AG04449 (cell line): Measurements from ENCODE around the gene METTL23.
"Not testable (repeated sequence)": the region's sequence is repeated elsewhere in the genome, so short reads cannot be mapped to it uniquely, and the experiment has no call there.

Experiments used
- CTCF ChIA-PET: fragments of 350-600 bp; formaldehyde crosslinking; extraction: SDS; loops from one replicate; lab custom pipeline; 2021; ENCODE audit warnings: antibody characterized with exemption; lab: Yijun Ruan, JAX
- POLR2A ChIA-PET: fragments of 400-600, 350-600 bp; formaldehyde crosslinking; extraction: SDS; loops from one replicate; lab custom pipeline; 2020; ENCODE audit warnings: antibody characterized with exemption, inconsistent platforms; lab: Yijun Ruan, JAX
- DNase-seq: peaks from one replicate; pipeline ENCODE4 v3.0.0-alpha.2; 2010; ENCODE audit warnings: low read depth, low spot score
- H3K4me3 ChIP-seq: 2 replicates; pipeline ENCODE4 v1.5.1; 2011; ENCODE audit warnings: low read depth, mild to moderate bottlenecking, control low read depth, low read length
- CTCF ChIP-seq: IDR thresholded peaks from one replicate; pipeline ENCODE4 v1.5.1; 2011; ENCODE audit warnings: mild to moderate bottlenecking, moderate library complexity, low read length, control low read depth, inconsistent platforms; ENCODE audit not compliant: insufficient read depth; ENCODE audit errors: missing control alignments

The METTL23 gene

GRCh38 chr17:76702941-76703637 is 23.6 kb upstream of the METTL23 start:
- ChIA-PET CTCF (interaction anchor here (3.8 kb wide), 1 partner anchor 11 kb away, joined by 30 read pairs; no protein-coding TSS in a partner anchor), POLR2A (interaction anchor here (1.1 kb wide), 1 partner anchor 13 kb away, joined by 3 read pairs; no protein-coding TSS in a partner anchor)
- TF ChIP-seq CTCF: no peak
- no peak for DNase-seq
- H3K4me3 ChIP-seq: no peak overlapping the region

GRCh38 chr17:76704805-76705204 is 21.8 kb upstream of the METTL23 start:
- CTCF ChIA-PET: no interaction called here
- H3K4me3 ChIP-seq: no peak overlapping the region
- TF ChIP-seq CTCF: no peak
- POLR2A ChIA-PET: no interaction called here
- no peak for DNase-seq

GRCh38 chr17:76706817-76707216 is 19.8 kb upstream of the METTL23 start:
- ChIA-PET CTCF (interaction anchor here (1.2 to 3.7 kb wide), 2 partner anchors 8 to 25 kb away, joined by 3 to 20 read pairs; no protein-coding TSS in a partner anchor), POLR2A (no interaction called here)
- DNase-seq: no peak
- no peak overlapping the region for H3K4me3 ChIP-seq
- no peak for TF ChIP-seq CTCF

GRCh38 chr17:76707985-76708807 is 18.4 kb upstream of the METTL23 start:
- H3K4me3 ChIP-seq: peak overlapping the region; percentile 92
- no peak for TF ChIP-seq CTCF
- CTCF ChIA-PET: interaction anchor here (0.7 to 3.7 kb wide), 12 partner anchors 10 to 185 kb away, joined by 3 to 20 read pairs (median 4); no protein-coding TSS in a partner anchor
- POLR2A ChIA-PET: interaction anchor here (1.0 to 1.1 kb wide), 2 partner anchors 9 to 37 kb away, joined by 3 to 4 read pairs; no protein-coding TSS in a partner anchor
- DNase-seq: no peak

GRCh38 chr17:76709077-76709950 is 17.3 kb upstream of the METTL23 start:
- CTCF ChIA-PET: interaction anchor here (0.9 to 3.7 kb wide), 11 partner anchors 9 to 186 kb away, joined by 3 to 20 read pairs (median 5); no protein-coding TSS in a partner anchor
- peak; percentile 98 for DNase-seq
- no peak for TF ChIP-seq CTCF
- POLR2A ChIA-PET: interaction anchor here (0.8 to 1.4 kb wide), 9 partner anchors 8 to 85 kb away, joined by 3 to 8 read pairs (median 4); partner anchors contain the start of genes JMJD6, METTL23 and MFSD11
- H3K4me3 ChIP-seq: peak overlapping the region; percentile 92

GRCh38 chr17:76709951-76710862 is 16.4 kb upstream of the METTL23 start:
- not testable (repeated sequence) for DNase-seq
- peak overlapping the region; percentile 92 for H3K4me3 ChIP-seq
- CTCF ChIA-PET: interaction anchor here (1.0 to 3.7 kb wide), 10 partner anchors 8 to 180 kb away, joined by 3 to 20 read pairs (median 6); no protein-coding TSS in a partner anchor
- POLR2A ChIA-PET: interaction anchor here (0.8 to 1.4 kb wide), 9 partner anchors 9 to 86 kb away, joined by 3 to 8 read pairs (median 3); partner anchors contain the start of genes JMJD6, METTL23, MFSD11 and SRSF2
